Fibroblast of lung (primary cell): ENCODE measurements around the gene SH2D1B. TPM values are rescaled to one million over a fixed set of nuclear protein-coding genes. Genes with fewer than 3 reads are reported as not detected.
"Not testable (repeated sequence)": the region's sequence is repeated elsewhere in the genome, so short reads cannot be mapped to it uniquely, and the experiment has no call there.

Experiments
- DNase-seq, 2 donors: peaks; one replicate each; pipeline versions ENCODE4 v3.0.0 to v3.0.0-alpha.2; 2010; ENCODE audit warnings: low read depth in 2 of 2
- H2AFZ ChIP-seq: 2 replicates; pipeline ENCODE4 v1.5.1; 2012; ENCODE audit warnings: low read length, control low read depth, inconsistent platforms
- H3K27ac ChIP-seq: 2 replicates; pipeline ENCODE4 v1.5.1; 2011; ENCODE audit warnings: low read length, control low read depth; ENCODE audit not compliant: insufficient read depth
- H3K27me3 ChIP-seq: 2 replicates; pipeline ENCODE4 v1.5.1; 2011; ENCODE audit warnings: mild to moderate bottlenecking, low read length; ENCODE audit not compliant: control insufficient read depth, insufficient read depth
- H3K36me3 ChIP-seq: 2 replicates; pipeline ENCODE4 v1.5.1; 2011; ENCODE audit warnings: low read length; ENCODE audit not compliant: control insufficient read depth, insufficient read depth
- H3K4me1 ChIP-seq: 2 replicates; pipeline ENCODE4 v1.5.1; 2011; ENCODE audit warnings: low read length; ENCODE audit not compliant: control insufficient read depth, insufficient read depth; ENCODE audit errors: extremely low read depth
- H3K4me2 ChIP-seq: 2 replicates; pipeline ENCODE4 v1.5.1; 2011; ENCODE audit warnings: low read length, control low read depth; ENCODE audit not compliant: insufficient read depth; ENCODE audit errors: extremely low read depth
- H3K4me3 ChIP-seq, 4 experiments: fragments of 200-600 bp in 1 of 4; sonication (generic) in 1 of 4; replicated peaks in 1 of 4; 2 replicates each; pipeline ENCODE4 v1.5.1; 2011 to 2016; ENCODE audit warnings: low read length in 4 of 4, low read depth in 3 of 4, mild to moderate bottlenecking in 3 of 4, control low read depth in 2 of 4, inconsistent platforms in 1 of 4, mixed read lengths in 1 of 4; ENCODE audit not compliant: insufficient read depth in 1 of 4; ENCODE audit errors: control extremely low read depth in 1 of 4
- H3K79me2 ChIP-seq: 2 replicates; pipeline ENCODE4 v1.5.1; 2012; ENCODE audit warnings: mild to moderate bottlenecking, low read length, inconsistent platforms; ENCODE audit not compliant: control insufficient read depth, insufficient read depth
- H3K9ac ChIP-seq: 2 replicates; pipeline ENCODE4 v1.5.1; 2011; ENCODE audit warnings: mild to moderate bottlenecking, low read length, control low read depth; ENCODE audit not compliant: insufficient read depth
- H3K9me3 ChIP-seq: 2 replicates; pipeline ENCODE4 v1.5.1; 2012; ENCODE audit warnings: low read depth, low read length; ENCODE audit not compliant: control insufficient read depth, insufficient read depth
- H4K20me1 ChIP-seq: 2 replicates; pipeline ENCODE4 v1.5.1; 2011; ENCODE audit warnings: low read length; ENCODE audit not compliant: control insufficient read depth, insufficient read depth; ENCODE audit errors: extremely low read depth
- EZH2 ChIP-seq: IDR thresholded peaks from 2 replicates; pipeline ENCODE4 v1.5.1; 2012; ENCODE audit warnings: low read length, control low read depth, mild to moderate bottlenecking; ENCODE audit errors: missing control alignments
- polyA plus RNA-seq, 2 donors: library from polyadenylated mRNA; depleted of rRNA in 1 of 2; stranded (reverse) in 1 of 2; unstranded in 1 of 2; fragments of >200 nt; gene quantifications; 2 replicates each; pipeline ENCODE4 v1.2.1, GENCODE V29; 2011 to 2012; ENCODE audit warnings: missing spikeins in 1 of 2
- total RNA-seq: library from RNA; depleted of rRNA; stranded (reverse); fragments of >200 nt; gene quantifications from 2 replicates; pipeline ENCODE4 v1.2.1, GENCODE V29; 2014
- TF ChIP-seq, protein P1 (sequence below), 2 donors: IDR thresholded peaks in 1 of 2; conservative IDR thresholded peaks in 1 of 2; 1 replicate in 1 of 2; 2 replicates in 1 of 2; pipeline ENCODE4 v1.5.1; 2011 to 2012; ENCODE audit warnings: low read length in 2 of 2, control low read depth in 1 of 2, inconsistent platforms in 1 of 2, low read depth in 1 of 2, mild to moderate bottlenecking in 1 of 2

SH2D1B gene
- total and polyA plus RNA-seq, 2 donors (not counting 1 experiment from before 2014, with no cell fraction given) = not detected

- Histone ChIP-seq H3K36me3 (no peaks in the 10 kb centered on the region), H3K27me3 (no peaks in the 10 kb centered on the region), H3K4me1 (no peaks in the 10 kb centered on the region), H4K20me1 (no peaks in the 10 kb centered on the region), H3K9me3 (no peaks in the 10 kb centered on the region), H3K79me2 (no peaks in the 10 kb centered on the region), H3K4me2 (no peak overlapping the region), H3K9ac (no peak overlapping the region), H2AFZ (no peak overlapping the region), H3K27ac (no peak overlapping the region), H3K4me3 (no peak overlapping the region)
- TF ChIP-seq, protein P1, sequence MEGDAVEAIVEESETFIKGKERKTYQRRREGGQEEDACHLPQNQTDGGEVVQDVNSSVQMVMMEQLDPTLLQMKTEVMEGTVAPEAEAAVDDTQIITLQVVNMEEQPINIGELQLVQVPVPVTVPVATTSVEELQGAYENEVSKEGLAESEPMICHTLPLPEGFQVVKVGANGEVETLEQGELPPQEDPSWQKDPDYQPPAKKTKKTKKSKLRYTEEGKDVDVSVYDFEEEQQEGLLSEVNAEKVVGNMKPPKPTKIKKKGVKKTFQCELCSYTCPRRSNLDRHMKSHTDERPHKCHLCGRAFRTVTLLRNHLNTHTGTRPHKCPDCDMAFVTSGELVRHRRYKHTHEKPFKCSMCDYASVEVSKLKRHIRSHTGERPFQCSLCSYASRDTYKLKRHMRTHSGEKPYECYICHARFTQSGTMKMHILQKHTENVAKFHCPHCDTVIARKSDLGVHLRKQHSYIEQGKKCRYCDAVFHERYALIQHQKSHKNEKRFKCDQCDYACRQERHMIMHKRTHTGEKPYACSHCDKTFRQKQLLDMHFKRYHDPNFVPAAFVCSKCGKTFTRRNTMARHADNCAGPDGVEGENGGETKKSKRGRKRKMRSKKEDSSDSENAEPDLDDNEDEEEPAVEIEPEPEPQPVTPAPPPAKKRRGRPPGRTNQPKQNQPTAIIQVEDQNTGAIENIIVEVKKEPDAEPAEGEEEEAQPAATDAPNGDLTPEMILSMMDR (conservative IDR thresholded peaks at IDR 0.05 in 1 of 2, IDR thresholded peaks at IDR 0.05 in 1 of 2; ENCODE audit: low read depth in 1 of 2, low read length in 2 of 2) = no peak
- no peak for TF ChIP-seq EZH2
- no peak for DNase-seq
Observed at GRCh38 chr1:162420120-162420519, 8.2 kb upstream of the SH2D1B start.

DNA sequence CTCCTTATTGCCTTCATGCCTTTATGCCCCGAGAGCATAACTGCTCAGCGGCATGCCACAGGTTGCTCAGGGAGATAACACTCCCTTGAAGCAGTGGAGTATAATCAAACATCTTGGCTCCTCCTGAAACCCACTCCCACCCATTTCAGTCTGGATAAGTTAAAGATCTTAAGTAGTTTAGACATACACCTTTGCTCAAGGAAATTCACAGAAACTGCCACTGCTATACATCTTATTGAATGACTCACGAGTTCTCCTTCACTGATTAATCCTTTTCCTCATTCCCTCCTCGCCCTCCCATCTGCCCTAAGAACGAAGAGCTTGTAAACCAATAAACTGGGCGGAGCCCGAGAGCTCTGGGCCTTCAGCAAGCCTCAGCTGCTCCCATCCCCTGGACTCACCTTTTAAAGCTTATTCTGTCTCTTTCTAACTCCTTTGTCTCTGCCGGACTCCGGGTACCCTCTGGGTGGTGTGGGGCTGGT is 7.6 kb upstream of the SH2D1B start:
- H3K4me1 ChIP-seq, H3K27ac ChIP-seq, DNase-seq: not testable (repeated sequence)

DNA sequence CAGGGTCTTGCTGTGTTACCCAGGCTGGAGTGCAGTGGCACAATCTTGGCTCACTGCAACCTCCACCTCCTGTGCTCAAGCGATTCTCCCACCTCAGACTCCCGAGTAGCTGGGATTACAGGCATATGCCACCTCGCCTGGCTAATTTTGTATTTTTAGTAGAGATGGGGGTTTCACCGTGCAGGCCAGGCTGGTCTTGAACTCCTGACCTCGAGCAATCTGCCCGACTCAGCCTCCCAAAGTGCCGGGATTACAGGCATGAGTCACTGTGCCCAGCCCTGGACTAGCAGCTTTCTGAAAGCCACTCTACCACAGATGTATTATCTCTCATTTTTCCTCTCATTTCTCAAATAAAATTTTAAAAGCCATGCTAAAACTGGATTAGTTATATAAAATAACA is 6.6 kb upstream of the SH2D1B start:
- not testable (repeated sequence) for DNase-seq, H3K9me3 ChIP-seq, H3K4me1 ChIP-seq, H4K20me1 ChIP-seq, H3K79me2 ChIP-seq, H3K27me3 ChIP-seq, H3K36me3 ChIP-seq, H3K9ac ChIP-seq, H2AFZ ChIP-seq, H3K4me3 ChIP-seq, H3K27ac ChIP-seq, H3K4me2 ChIP-seq

More for the DNA sequence above, 7.6 kb upstream of the SH2D1B start:
- H3K36me3 ChIP-seq, H3K79me2 ChIP-seq, H3K9ac ChIP-seq, H2AFZ ChIP-seq, H3K4me3 ChIP-seq, H3K27me3 ChIP-seq, H3K4me2 ChIP-seq, H4K20me1 ChIP-seq, H3K9me3 ChIP-seq: not testable (repeated sequence)

DNA sequence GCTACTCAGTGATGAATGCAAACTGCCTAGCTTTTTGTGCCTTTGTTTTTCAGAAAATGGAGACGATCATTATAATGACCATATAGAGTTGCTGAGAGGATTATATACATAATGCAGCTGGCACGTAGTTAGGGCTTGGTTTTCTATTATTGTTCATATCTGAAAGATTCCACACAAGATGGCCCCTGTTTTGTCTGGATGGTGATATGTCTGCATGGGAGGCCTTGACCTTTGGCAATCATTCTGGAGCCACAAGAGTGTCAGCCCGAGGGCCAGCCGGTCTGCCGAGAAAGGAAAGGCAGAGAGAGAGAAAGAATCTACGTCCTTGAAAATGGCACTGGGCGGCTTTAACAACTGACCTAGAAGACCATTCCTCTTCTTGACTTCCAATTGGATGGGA is 5.7 kb upstream of the SH2D1B start:
- Histone ChIP-seq H3K9ac (no peak overlapping the region), H3K4me1 (no peaks in the 10 kb centered on the region), H3K4me3 (no peak overlapping the region), H3K79me2 (no peaks in the 10 kb centered on the region), H3K27ac (no peak overlapping the region), H2AFZ (no peak overlapping the region), H3K36me3 (no peaks in the 10 kb centered on the region), H3K27me3 (no peaks in the 10 kb centered on the region), H3K4me2 (no peak overlapping the region), H4K20me1 (no peaks in the 10 kb centered on the region), H3K9me3 (no peaks in the 10 kb centered on the region)
- no peak for TF ChIP-seq EZH2
- TF ChIP-seq, protein P1 (conservative IDR thresholded peaks at IDR 0.05 in 1 of 2, IDR thresholded peaks at IDR 0.05 in 1 of 2; ENCODE audit: low read depth in 1 of 2, low read length in 2 of 2) = no peak
- no peak for DNase-seq
